ENCODE measurements around the gene LENG9. TPM values are rescaled to one million over a fixed set of nuclear protein-coding genes. Genes with fewer than 3 reads are reported as not detected.
A peak's percentile ranks its signal among the peaks of the same experiment; 100 is the strongest.

LENG9 gene
- total RNA-seq, 4 donors from 2014 or later, result 1.1 to 16.5 (median 12.3) TPM

DNA sequence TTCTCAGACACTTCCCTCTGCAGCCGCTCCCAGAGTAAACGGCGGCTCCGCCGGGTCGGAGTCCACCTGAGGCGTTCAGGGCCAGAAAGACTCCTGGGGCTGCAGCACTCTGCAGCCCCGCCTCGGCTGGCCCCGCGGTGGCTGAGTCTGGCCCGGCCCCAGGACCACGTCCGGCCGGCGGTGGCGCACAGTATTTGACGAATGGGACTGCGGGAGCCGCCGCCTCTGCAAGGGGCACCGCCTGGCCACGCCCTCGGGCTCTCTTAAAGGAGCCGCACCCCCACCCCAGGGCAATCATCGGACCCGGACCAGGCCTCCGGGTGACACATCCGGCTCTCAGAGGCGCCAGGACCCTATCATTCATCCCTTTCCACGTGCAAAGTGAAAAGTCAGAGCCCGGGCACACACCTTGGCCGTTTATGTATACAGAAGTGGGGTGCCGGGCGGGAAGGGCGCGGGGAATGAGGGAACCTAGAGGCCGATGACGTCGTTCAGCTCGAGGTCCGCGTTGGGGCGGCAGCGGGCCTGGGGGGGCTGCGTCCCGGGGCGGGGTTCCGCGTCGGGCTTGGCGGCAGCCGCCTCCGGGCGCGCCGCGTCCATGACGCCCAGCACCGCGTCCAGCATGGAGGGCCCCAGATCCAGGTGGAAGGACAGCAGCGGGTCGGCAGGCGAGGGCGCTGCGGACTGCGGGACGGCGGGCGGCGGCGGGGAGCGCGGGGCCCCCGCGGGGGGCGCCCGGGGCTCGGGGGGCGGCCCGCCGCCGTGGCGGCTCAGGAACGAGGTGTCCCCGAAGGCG is 1.2 kb upstream of the LENG9 start:
- Histone ChIP-seq H3K9me3 (no peaks in the 10 kb centered on the region), H3K4me1 (peaks cover 11 to 81% (median 54%) of the 10 kb centered on the region in 4 donors), H3K27ac (peak overlapping the region; percentile 96 to 99 (median 98)), H3K36me3 (peaks cover 0 to 14% (median 3%) of the 10 kb centered on the region in 4 donors), H3K4me3 (peak overlapping the region; percentile 26 to 72 (median 64)), H3K27me3 (no peaks in the 10 kb centered on the region)
- TF ChIP-seq, protein P1, sequence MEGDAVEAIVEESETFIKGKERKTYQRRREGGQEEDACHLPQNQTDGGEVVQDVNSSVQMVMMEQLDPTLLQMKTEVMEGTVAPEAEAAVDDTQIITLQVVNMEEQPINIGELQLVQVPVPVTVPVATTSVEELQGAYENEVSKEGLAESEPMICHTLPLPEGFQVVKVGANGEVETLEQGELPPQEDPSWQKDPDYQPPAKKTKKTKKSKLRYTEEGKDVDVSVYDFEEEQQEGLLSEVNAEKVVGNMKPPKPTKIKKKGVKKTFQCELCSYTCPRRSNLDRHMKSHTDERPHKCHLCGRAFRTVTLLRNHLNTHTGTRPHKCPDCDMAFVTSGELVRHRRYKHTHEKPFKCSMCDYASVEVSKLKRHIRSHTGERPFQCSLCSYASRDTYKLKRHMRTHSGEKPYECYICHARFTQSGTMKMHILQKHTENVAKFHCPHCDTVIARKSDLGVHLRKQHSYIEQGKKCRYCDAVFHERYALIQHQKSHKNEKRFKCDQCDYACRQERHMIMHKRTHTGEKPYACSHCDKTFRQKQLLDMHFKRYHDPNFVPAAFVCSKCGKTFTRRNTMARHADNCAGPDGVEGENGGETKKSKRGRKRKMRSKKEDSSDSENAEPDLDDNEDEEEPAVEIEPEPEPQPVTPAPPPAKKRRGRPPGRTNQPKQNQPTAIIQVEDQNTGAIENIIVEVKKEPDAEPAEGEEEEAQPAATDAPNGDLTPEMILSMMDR (IDR thresholded peaks at IDR 0.05), result peak in 3 of 5 experiments; percentile 4 to 40 (median 36)
- peak; percentile 69 for TF ChIP-seq POLR2A (IDR thresholded peaks at IDR 0.05)
- TF ChIP-seq POLR2AphosphoS5 (IDR thresholded peaks at IDR 0.05), result peak; percentile 68 to 88 (median 72)
- no peak for TF ChIP-seq EP300 (IDR thresholded peaks at IDR 0.05; ENCODE audit: low read depth)
- intact Hi-C loops (cut with DNase I; ENCODE audit: low total_unique reads) (no loop called here), in situ Hi-C loops (cut with MboI; ENCODE audit: low pct_ligation_motif_present in 1 of 4, low pct_unique_long_range_greater_than_20kb in 1 of 4, low sequenced_read_pairs in 3 of 4) (no loop called here)
- peak; percentile 95 for DNase-seq
- WGBS, 2 donors (ENCODE audit: low coverage in 1 of 2), result 21% methylated on average over 61 of the region's 87 CpGs; no CpG with 5 or more reads in 1 of the 2 donors

DNA sequence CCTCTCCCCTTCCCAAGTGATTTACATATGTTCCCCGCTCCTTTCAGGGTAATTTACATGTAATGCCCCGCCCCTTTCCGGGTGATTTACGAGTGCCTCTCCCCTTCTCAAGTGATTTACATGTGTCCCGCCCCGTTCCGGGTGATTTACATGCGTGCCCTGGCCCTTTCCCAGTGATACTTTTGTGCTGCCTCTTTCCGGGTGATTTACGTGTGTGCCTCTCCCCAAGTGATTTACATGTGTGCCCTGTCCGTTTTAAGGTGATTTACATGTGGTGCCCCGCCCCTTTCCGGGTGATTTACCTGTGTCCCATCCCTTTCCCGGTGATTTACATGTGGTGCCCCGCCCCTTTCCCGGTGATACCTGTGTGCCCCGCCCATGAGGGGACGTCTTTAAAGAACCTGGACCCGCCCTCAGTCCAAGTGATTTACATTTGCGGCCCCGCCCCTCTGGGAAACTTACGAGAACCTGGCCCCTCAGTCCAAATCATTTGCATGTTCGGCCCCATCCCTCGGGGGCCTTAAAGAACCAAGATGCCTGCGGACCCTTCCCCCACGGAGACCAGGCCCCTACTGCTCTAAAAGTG is 559 bp upstream of the LENG9 start:
- peak; percentile 97 for DNase-seq
- Histone ChIP-seq H3K27me3 (no peaks in the 10 kb centered on the region), H3K27ac (peak overlapping the region; percentile 96 to 99 (median 98)), H3K36me3 (peaks cover 0 to 17% (median 3%) of the 10 kb centered on the region in 4 donors), H3K4me1 (peaks cover 8 to 74% (median 47%) of the 10 kb centered on the region in 4 donors), H3K4me3 (peak overlapping the region; percentile 26 to 72 (median 64)), H3K9me3 (no peaks in the 10 kb centered on the region)
- WGBS, 2 donors (ENCODE audit: low coverage in 1 of 2), result 1% methylated on average over 13 to 26 of the region's 26 CpGs
- in situ Hi-C loops (cut with MboI; ENCODE audit: low pct_ligation_motif_present in 1 of 4, low pct_unique_long_range_greater_than_20kb in 1 of 4, low sequenced_read_pairs in 3 of 4), result no loop called here
- intact Hi-C loops (cut with DNase I; ENCODE audit: low total_unique reads), result no loop called here
- TF ChIP-seq POLR2AphosphoS5 (IDR thresholded peaks at IDR 0.05), result no peak
- TF ChIP-seq, protein P1 (IDR thresholded peaks at IDR 0.05), result no peak
- no peak for TF ChIP-seq EP300 (IDR thresholded peaks at IDR 0.05; ENCODE audit: low read depth)
- TF ChIP-seq POLR2A (IDR thresholded peaks at IDR 0.05), result no peak

DNA sequence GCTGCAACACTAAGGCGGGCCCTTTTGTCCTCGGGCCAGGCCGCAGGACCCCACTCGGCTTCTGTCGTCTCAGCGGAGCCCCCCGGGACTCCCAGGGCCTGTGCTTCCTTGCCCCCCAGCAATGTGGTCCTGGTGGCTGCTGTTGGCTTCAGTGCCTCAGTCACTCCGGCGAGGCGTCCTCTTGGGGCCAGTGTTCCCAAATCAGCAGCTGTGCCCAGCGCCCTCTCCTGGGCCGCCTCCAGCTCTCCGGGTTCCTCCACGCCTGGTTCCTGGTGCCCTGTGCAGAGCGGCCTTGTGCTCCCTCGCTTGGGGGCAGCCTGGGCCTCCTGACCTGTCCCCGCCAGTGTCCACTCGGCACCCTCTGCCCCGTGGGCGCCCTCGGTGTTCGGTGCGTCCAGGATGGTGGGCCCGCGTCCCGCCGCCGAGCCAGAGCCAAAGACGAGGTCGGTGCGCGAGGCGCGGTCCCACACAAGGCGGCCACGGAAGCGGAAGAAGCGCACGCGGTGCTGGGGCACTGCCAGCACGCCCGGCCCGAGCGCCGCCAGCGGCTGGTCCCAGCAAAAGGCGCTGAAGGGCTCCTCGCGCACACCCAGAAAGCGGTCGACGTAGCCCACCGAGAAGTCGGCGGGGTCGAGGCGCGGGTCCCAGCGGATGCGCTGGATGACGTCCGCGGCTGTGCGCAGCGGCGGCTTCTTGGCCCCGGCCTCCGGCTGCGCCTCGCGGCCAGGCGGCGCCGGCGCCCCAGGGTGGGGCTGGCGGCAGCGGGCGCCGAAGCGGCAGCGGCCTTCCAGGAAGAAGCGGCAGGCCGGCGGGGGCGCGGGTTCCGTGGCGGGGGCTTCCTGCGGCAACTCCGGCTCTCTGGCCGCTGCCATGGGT is 685 bp downstream of the LENG9 start:
- peaks cover 0 to 29% (median 9%) of the 10 kb centered on the region in 4 donors for H3K36me3 ChIP-seq
- no peaks in the 10 kb centered on the region for H3K9me3 ChIP-seq
- H3K4me3 ChIP-seq, result peak overlapping the region; percentile 50 to 72 (median 64)
- intact Hi-C loops (cut with DNase I; ENCODE audit: low total_unique reads) (no loop called here), in situ Hi-C loops (cut with MboI; ENCODE audit: low pct_ligation_motif_present in 1 of 4, low pct_unique_long_range_greater_than_20kb in 1 of 4, low sequenced_read_pairs in 3 of 4) (no loop called here)
- TF ChIP-seq EP300 (IDR thresholded peaks at IDR 0.05; ENCODE audit: low read depth), result no peak
- TF ChIP-seq, protein P1 (IDR thresholded peaks at IDR 0.05), result peak; percentile 20 to 57 (median 26)
- peak; percentile 58 for TF ChIP-seq POLR2A (IDR thresholded peaks at IDR 0.05)
- peak; percentile 68 to 87 (median 86) for TF ChIP-seq POLR2AphosphoS5 (IDR thresholded peaks at IDR 0.05)
- H3K4me1 ChIP-seq, result peaks cover 6 to 65% (median 39%) of the 10 kb centered on the region in 4 donors
- DNase-seq, result peak; percentile 80
- 6% methylated on average over 52 of the region's 91 CpGs; no CpG with 5 or more reads in 1 of the 2 donors for WGBS, 2 donors (ENCODE audit: low coverage in 1 of 2)
- H3K27me3 ChIP-seq, result no peaks in the 10 kb centered on the region
- H3K27ac ChIP-seq, result peak overlapping the region; percentile 96 to 99 (median 98)
